Vagina (tissue), 2 donors: ENCODE data around the gene BNC2. TPM values are rescaled to one million over a fixed set of nuclear protein-coding genes. Genes with fewer than 3 reads are reported as not detected.

Source experiments
- DNase-seq, 2 donors: peaks; one replicate each; pipeline ENCODE4 v3.0.0-alpha.2; 2017; ENCODE audit errors: extremely low spot score in 2 of 2
- H3K27ac ChIP-seq: fragments of 200-600 bp; sonication (generic); one replicate; pipeline ENCODE4 v1.5.1; 2019
- H3K27me3 ChIP-seq: fragments of 200-600 bp; sonication (generic); one replicate; pipeline ENCODE4 v1.5.1; 2019
- H3K36me3 ChIP-seq, 2 donors: fragments of 200-600 bp; sonication (generic); one replicate each; pipeline ENCODE4 v1.5.1; 2017 to 2019
- H3K4me1 ChIP-seq: fragments of 200-600 bp; sonication (generic); one replicate; pipeline ENCODE4 v1.5.1; 2019
- H3K4me3 ChIP-seq, 2 donors: fragments of 200-600 bp; sonication (generic); 1 replicate in 1 of 2; 2 replicates in 1 of 2; pipeline ENCODE4 v1.5.1; 2016 to 2019
- H3K9me3 ChIP-seq: fragments of 200-600 bp; sonication (generic); one replicate; pipeline ENCODE4 v1.5.1; 2019
- CTCF ChIP-seq, 3 experiments: fragments of 450-650 bp in 2 of 3; fragments of 200-600 bp in 1 of 3; sonication (generic) in 1 of 3; IDR thresholded peaks; one replicate each; pipeline ENCODE4 v1.5.1; 2017 to 2019; ENCODE audit warnings: antibody characterized with exemption in 3 of 3, mild to moderate bottlenecking in 2 of 3, moderate library complexity in 2 of 3
- POLR2A ChIP-seq, 2 donors: fragments of 450-650 bp; IDR thresholded peaks; one replicate each; pipeline ENCODE4 v1.6.1; 2017; ENCODE audit warnings: antibody characterized with exemption in 2 of 2, mild to moderate bottlenecking in 2 of 2, moderate library complexity in 2 of 2
- POLR2AphosphoS5 ChIP-seq, 2 donors: sonication (generic); formaldehyde crosslinking; IDR thresholded peaks; one replicate each; pipeline ENCODE4 v1.9.0; 2017; ENCODE audit warnings: antibody characterized with exemption in 2 of 2, mild to moderate bottlenecking in 2 of 2, low read depth in 1 of 2; ENCODE audit not compliant: insufficient read depth in 1 of 2
- intact Hi-C: fragments of 100-400 bp; cut with DNase I; formaldehyde crosslinking; loops from one replicate; pipeline ENCODE4 v1.15.1; 2023
- total RNA-seq: library from RNA; depleted of rRNA; stranded (reverse); fragments of >200 nt; gene quantifications from one replicate; pipeline ENCODE4 v1.2.3, GENCODE V29; 2016

Gene BNC2
- total RNA-seq, 1 donor from 2014 or later = 33.9 TPM

- Histone ChIP-seq H3K27me3 (no peaks in the 10 kb centered on the region), H3K9me3 (no peaks in the 10 kb centered on the region), H3K4me1 (peaks cover 15% of the 10 kb centered on the region), H3K27ac (peak overlapping the region; percentile 19), H3K4me3 (no peak overlapping the region), H3K36me3 (no peaks in the 10 kb centered on the region)
- no peak for DNase-seq
- TF ChIP-seq POLR2AphosphoS5 (IDR thresholded peaks at IDR 0.05; ENCODE audit: insufficient read depth in 1 of 2, low read depth in 1 of 2) (no peak), CTCF (IDR thresholded peaks at IDR 0.05) (no peak), POLR2A (IDR thresholded peaks at IDR 0.05) (no peak)
- intact Hi-C loops = loop anchor here (5.0 kb wide), 1 partner anchor 143 kb away; the partner anchor contains the start of gene BNC2
These were observed 140.8 kb downstream of the BNC2 start for GRCh38 chr9:16729651-16730050.

GRCh38 chr9:16728137-16728508, 142.3 kb downstream of the BNC2 start:
- no peak for DNase-seq
- H3K36me3 ChIP-seq = no peaks in the 10 kb centered on the region
- H3K4me1 ChIP-seq = peaks cover 15% of the 10 kb centered on the region
- intact Hi-C loops = loop anchor here (5.0 kb wide), 1 partner anchor 144 kb away; the partner anchor contains the start of gene BNC2
- TF ChIP-seq CTCF (IDR thresholded peaks at IDR 0.05) (no peak), POLR2A (IDR thresholded peaks at IDR 0.05) (no peak), POLR2AphosphoS5 (IDR thresholded peaks at IDR 0.05; ENCODE audit: insufficient read depth in 1 of 2, low read depth in 1 of 2) (no peak)
- peak overlapping the region; percentile 89 for H3K27ac ChIP-seq
- H3K27me3 ChIP-seq = no peaks in the 10 kb centered on the region
- H3K4me3 ChIP-seq = peak overlapping the region; percentile 59 to 64
- no peaks in the 10 kb centered on the region for H3K9me3 ChIP-seq

- intact Hi-C loops = loop anchor here (5.0 kb wide), 1 partner anchor 145 kb away; the partner anchor contains the start of gene BNC2
- DNase-seq = no peak
These were observed 142.9 kb downstream of the BNC2 start for GRCh38 chr9:16727452-16728136.

GRCh38 chr9:16726718-16727451, 143.6 kb downstream of the BNC2 start:
- TF ChIP-seq POLR2AphosphoS5 (IDR thresholded peaks at IDR 0.05; ENCODE audit: insufficient read depth in 1 of 2, low read depth in 1 of 2) (peak; percentile 12 to 90), POLR2A (IDR thresholded peaks at IDR 0.05) (peak in 1 of 2 donors; percentile 12), CTCF (IDR thresholded peaks at IDR 0.05) (no peak)
- Histone ChIP-seq H3K27ac (peak overlapping the region; percentile 89), H3K4me3 (peak overlapping the region; percentile 59 to 64), H3K4me1 (peaks cover 4% of the 10 kb centered on the region), H3K27me3 (no peaks in the 10 kb centered on the region), H3K9me3 (no peaks in the 10 kb centered on the region), H3K36me3 (no peaks in the 10 kb centered on the region)
- intact Hi-C loops = loop anchor here (5.0 kb wide), 1 partner anchor 145 kb away; the partner anchor contains the start of gene BNC2
- no peak for DNase-seq

More at GRCh38 chr9:16727452-16728136, 142.9 kb downstream of the BNC2 start:
- Histone ChIP-seq H3K36me3 (no peaks in the 10 kb centered on the region), H3K27me3 (no peaks in the 10 kb centered on the region), H3K4me3 (peak overlapping the region; percentile 59 to 64), H3K27ac (peak overlapping the region; percentile 89), H3K9me3 (no peaks in the 10 kb centered on the region), H3K4me1 (peaks cover 10% of the 10 kb centered on the region)
- no peak for TF ChIP-seq POLR2AphosphoS5 (IDR thresholded peaks at IDR 0.05; ENCODE audit: insufficient read depth in 1 of 2, low read depth in 1 of 2)
- TF ChIP-seq CTCF (IDR thresholded peaks at IDR 0.05) = no peak
- TF ChIP-seq POLR2A (IDR thresholded peaks at IDR 0.05) = no peak
